Activated gamma-delta T cell treated with anti-CD3 and anti-CD28 coated beads, Interleukin-2, amount 50 U/mL, for 16 hours (primary cell): ENCODE data around the gene ADGRA3.

ENCODE experiments used
- DNase-seq: peaks from one replicate; pipeline ENCODE4 v3.0.0-alpha.2; 2020; ENCODE audit warnings: low read depth

Gene ADGRA3

DNA sequence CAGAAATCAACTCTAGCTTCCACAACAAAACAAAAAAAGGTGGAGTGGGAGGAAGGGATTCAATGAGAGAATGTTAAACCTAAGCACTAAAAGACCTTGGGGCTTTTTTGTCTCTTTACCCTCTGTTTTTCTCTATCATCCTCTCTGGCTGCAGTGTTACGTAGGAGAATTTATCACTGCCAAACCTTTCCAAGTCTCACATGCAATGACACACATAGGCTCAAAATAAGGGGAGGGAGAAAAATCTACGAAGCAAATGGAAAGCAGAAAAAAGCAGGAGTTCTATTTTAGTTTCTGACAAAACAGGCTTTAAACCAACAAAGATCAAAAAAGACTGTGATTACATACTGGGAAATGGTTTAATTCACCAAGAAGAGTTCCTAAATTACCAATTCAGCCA, 152.1 kb downstream of the ADGRA3 start:
- DNase-seq, result no peak

DNA sequence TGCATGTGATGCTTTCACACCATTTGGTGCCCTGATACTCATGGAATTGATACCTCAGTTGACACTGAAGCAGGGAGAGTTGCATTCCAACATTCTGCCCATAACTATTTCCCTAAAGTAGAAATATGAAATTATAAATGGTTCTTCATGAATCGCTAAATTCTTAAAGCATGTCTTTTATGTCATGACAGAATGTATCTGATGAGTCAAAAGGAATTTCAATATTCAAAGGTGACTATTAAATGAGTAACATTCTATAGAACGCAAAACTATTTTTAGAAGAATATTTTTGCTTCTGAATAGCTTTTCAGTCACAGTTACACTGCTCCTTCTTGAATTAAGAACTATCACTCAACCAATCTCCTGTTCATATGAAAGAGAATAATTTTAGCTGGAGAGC, 152.8 kb downstream of the ADGRA3 start:
- DNase-seq, result no peak

DNA sequence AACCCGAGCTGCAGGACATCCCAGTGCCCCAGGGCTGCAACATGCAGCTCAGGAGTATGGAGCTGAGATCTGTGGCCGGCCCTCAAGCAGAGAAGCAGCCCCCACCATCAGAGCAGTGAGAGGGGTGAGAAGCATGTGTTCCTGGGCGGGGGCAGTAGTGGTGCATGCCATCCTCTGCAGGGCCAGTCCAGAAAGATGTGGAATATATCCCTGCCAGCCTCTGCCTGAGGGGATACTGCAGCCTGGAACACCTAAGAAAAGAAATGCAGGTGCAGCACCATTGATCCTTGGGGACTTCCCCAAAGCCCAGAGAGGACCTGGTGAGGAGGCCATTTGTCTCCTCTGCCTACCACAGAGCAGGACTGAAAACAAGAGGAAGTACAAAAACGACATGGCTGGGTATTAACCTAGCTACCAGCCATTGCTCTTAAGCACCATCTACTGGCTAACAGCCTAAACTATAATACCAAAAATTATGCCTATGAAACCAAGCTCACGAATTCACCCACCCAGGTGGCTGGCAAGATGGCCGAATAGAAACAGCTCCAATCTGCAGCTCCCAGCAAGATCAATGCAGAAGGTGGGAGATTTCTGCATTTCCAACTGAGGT, 158.8 kb downstream of the ADGRA3 start:
- no peak for DNase-seq

- DNase-seq, result no peak
Measured at GRCh38 chr4:22348410-22348809, 167.5 kb downstream of the ADGRA3 start.

DNA sequence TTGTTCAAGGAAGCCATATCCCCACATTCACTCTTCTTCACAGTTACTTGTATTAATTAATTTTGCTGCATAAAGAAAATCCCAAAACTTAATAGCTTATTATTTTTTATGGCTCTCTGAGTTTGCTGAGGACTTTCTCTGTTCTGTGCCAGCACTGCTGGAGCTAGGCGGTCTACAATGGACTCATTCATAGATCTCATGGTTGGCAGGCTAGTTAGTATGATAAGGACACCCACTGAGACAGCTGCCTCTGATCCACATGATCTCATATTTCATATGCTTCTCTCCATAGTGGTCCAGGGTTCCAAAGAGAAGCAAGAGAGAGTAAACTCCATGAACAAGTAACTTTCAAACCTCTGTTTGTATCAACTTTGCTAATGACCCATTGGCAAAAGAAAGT, 170.2 kb downstream of the ADGRA3 start:
- DNase-seq, result no peak

GRCh38 chr4:22345055-22345454, 170.8 kb downstream of the ADGRA3 start:
- DNase-seq, result no peak

GRCh38 chr4:22343606-22344005, 172.3 kb downstream of the ADGRA3 start:
- DNase-seq, result no peak

DNA sequence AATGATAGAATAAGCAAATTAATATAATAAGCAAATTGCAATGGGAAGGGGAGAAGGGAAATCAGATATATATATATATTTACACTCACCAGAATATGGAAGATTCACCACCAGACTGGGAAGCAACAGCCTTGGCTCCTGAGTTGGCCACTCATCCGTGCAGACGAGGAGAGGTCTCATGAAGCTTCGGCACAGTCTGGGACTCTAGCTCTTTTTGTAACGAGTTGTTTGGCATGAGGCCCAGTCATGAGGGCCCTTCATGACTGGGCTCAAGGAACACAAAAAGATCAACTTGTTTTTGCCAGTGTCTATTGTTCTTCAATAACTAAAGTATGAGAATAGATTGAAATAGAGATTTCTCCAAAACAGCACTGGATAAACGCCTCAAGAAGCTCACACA, 176.4 kb downstream of the ADGRA3 start:
- DNase-seq, result no peak

- DNase-seq, result no peak
Measured at GRCh38 chr4:22338796-22339195, 177.1 kb downstream of the ADGRA3 start.
